ENCODE data around the gene GALNTL6. TPM values are rescaled to one million over a fixed set of nuclear protein-coding genes. Genes with fewer than 3 reads are reported as not detected.
"Not testable (repeated sequence)": the region's sequence is repeated elsewhere in the genome, so short reads cannot be mapped to it uniquely, and the experiment has no call there.

The GALNTL6 gene
- total RNA-seq, 2 donors from 2014 or later = 0.19 to 0.20 TPM

DNA sequence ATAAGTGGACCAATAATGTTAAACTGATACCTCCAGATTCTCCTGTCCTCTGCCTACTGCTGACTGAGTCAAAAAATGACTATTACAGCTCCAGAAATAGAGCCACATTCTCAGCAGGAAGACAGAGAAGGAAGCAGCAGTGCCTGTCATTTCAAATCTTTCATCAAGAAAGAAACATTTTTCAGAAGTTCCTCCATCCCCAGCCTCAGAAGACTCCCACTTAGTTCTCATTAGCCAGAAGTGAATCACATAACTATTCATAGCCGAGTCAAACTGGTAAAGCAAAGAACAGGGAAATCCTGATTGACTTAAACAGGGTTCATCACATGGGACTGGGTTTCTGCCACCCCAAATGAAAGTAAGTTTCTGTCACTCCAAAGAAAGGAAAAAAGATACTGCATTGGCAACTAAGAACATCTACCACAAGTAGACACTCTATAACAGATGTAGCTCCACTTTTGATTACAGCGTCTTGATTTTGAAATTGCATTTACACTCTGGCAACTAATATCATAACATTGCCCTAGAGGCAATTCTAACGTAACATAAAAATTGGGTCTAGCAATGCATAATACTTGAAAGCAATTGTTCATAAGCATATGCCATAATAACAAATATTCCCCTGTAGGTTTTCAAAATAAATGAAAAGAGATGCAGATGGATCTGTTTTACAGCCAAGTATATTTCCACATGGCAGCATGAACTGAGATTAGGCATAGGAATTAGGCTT, 599.8 kb downstream of the GALNTL6 start:
- H3K36me3 ChIP-seq = no peaks in the 10 kb centered on the region
- H3K27me3 ChIP-seq = no peaks in the 10 kb centered on the region
- H3K27ac ChIP-seq = no peak overlapping the region
- no peaks in the 10 kb centered on the region for H3K4me1 ChIP-seq
- no peak overlapping the region for H3K4me3 ChIP-seq
- no peaks in the 10 kb centered on the region for H3K9me3 ChIP-seq
- intact Hi-C loops (cut with DNase I) = no loop called here
- TF ChIP-seq, protein P1, sequence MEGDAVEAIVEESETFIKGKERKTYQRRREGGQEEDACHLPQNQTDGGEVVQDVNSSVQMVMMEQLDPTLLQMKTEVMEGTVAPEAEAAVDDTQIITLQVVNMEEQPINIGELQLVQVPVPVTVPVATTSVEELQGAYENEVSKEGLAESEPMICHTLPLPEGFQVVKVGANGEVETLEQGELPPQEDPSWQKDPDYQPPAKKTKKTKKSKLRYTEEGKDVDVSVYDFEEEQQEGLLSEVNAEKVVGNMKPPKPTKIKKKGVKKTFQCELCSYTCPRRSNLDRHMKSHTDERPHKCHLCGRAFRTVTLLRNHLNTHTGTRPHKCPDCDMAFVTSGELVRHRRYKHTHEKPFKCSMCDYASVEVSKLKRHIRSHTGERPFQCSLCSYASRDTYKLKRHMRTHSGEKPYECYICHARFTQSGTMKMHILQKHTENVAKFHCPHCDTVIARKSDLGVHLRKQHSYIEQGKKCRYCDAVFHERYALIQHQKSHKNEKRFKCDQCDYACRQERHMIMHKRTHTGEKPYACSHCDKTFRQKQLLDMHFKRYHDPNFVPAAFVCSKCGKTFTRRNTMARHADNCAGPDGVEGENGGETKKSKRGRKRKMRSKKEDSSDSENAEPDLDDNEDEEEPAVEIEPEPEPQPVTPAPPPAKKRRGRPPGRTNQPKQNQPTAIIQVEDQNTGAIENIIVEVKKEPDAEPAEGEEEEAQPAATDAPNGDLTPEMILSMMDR (IDR thresholded peaks at IDR 0.05) = no peak
- DNase-seq = no peak
- H3K9ac ChIP-seq (ENCODE audit: low read depth in 2 of 2, low read length in 2 of 2) = no peak overlapping the region

DNA sequence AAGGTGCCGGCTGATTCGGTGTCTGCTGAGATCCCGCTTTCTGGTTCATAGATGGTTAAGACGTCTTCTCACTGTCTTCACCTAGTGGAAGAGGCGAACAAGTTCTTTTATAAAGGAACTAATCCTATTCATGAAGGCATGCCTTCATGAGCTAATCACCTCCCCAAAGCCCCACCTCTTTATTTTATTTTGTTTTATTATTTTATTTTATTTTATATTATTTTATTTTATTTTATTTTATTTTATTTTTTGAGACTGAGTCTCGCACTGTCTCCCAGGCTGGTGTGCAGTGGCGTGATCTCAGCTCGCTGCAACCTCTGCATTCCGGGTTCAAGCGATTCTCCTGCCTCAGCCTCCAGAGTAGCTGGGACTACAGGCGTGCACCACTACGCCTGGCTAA, 615.8 kb downstream of the GALNTL6 start:
- H3K36me3 ChIP-seq; intact Hi-C loops (cut with DNase I); H3K4me1 ChIP-seq; H3K9ac ChIP-seq (ENCODE audit: low read depth in 2 of 2, low read length in 2 of 2); DNase-seq; H3K27ac ChIP-seq; H3K9me3 ChIP-seq; H3K4me3 ChIP-seq; H3K27me3 ChIP-seq: not testable (repeated sequence)

DNA sequence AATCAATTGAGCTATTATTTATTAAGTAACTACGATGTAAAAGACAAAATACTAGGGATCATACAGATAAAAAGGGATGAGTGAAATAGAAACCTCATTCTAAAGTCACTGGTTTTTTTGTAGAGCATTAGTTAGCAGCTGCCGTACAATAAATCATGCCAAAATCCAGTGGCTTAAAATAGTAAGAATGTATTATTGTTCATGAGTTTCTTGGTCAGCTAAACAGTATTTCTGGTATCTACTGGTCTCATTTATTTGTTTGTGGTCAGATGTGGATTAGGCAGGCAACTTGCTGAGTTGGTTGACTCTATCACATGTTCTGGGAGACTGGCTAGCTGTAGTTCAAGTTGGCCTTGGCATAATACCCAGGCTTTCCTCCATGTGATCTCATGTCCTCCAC, 667.3 kb downstream of the GALNTL6 start:
- Histone ChIP-seq H3K27ac (no peak overlapping the region), H3K27me3 (no peaks in the 10 kb centered on the region), H3K4me1 (no peaks in the 10 kb centered on the region), H3K9ac (ENCODE audit: low read depth in 2 of 2, low read length in 2 of 2) (no peak overlapping the region), H3K4me3 (no peak overlapping the region), H3K36me3 (no peaks in the 10 kb centered on the region), H3K9me3 (no peaks in the 10 kb centered on the region)
- no peak for DNase-seq
- intact Hi-C loops (cut with DNase I) = no loop called here
- TF ChIP-seq, protein P1 (IDR thresholded peaks at IDR 0.05) = no peak

DNA sequence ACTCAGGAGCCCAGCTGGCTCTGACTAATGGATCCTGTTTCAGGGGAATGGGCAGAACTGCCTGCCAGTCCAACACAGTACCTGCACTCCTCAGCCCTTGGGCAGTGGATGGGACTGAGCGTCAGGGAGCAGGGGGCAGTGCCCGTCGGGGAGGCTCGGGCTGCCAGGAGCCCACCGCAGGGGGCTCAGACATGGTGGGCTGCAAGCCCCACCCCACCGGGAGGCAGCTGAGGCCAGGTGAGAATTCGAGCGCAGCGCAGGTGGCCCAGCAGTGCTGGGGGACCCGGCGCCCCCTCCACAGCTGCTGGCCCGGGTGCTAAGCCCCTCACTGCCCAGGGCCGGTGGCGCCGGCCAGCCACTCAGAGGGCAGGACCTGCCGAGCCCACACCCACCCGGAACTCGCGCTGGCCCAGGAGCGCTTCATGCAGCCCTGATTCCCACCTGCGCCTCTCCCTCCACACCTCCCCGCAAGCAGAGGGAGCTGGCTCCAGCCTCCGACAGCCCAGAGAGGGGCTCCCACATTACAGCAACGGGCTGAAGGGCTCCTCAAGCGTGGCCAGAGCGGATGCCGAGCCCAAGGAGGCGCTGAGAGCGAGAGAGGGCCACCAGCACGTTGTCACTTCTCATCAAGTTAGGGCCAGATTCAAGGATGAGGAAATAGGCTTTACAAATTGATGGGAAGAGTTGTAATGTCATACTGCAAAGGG, 668.8 kb downstream of the GALNTL6 start:
- intact Hi-C loops (cut with DNase I) = no loop called here
- Histone ChIP-seq H3K9me3 (no peaks in the 10 kb centered on the region), H3K9ac (ENCODE audit: low read depth in 2 of 2, low read length in 2 of 2) (no peak overlapping the region), H3K4me3 (no peak overlapping the region), H3K27me3 (no peaks in the 10 kb centered on the region), H3K4me1 (no peaks in the 10 kb centered on the region), H3K27ac (no peak overlapping the region), H3K36me3 (no peaks in the 10 kb centered on the region)
- TF ChIP-seq, protein P1 (IDR thresholded peaks at IDR 0.05) = no peak
- DNase-seq = no peak

DNA sequence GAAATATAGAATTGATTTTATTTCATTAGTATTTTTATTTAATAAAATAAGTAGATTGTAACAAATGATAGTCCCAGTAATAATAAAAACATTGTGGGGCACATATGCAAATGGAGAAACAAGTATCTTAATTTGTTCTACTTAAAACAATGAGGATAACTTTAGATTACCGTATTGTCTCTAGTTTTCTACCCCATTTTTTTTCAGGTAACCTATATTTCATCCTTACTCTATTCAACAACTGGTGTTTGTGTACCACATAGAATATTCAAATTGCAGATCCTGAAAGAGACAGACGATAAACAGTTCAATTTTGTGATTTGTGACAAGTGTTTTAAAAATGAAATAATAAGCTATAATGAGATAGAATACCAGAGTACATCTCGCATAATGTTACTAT, 671.8 kb downstream of the GALNTL6 start:
- Histone ChIP-seq H3K4me3 (no peak overlapping the region), H3K9ac (ENCODE audit: low read depth in 2 of 2, low read length in 2 of 2) (no peak overlapping the region), H3K9me3 (no peaks in the 10 kb centered on the region), H3K27ac (no peak overlapping the region), H3K4me1 (no peaks in the 10 kb centered on the region), H3K36me3 (no peaks in the 10 kb centered on the region), H3K27me3 (no peaks in the 10 kb centered on the region)
- no peak for DNase-seq
- TF ChIP-seq, protein P1 (IDR thresholded peaks at IDR 0.05) = no peak
- intact Hi-C loops (cut with DNase I) = no loop called here

DNA sequence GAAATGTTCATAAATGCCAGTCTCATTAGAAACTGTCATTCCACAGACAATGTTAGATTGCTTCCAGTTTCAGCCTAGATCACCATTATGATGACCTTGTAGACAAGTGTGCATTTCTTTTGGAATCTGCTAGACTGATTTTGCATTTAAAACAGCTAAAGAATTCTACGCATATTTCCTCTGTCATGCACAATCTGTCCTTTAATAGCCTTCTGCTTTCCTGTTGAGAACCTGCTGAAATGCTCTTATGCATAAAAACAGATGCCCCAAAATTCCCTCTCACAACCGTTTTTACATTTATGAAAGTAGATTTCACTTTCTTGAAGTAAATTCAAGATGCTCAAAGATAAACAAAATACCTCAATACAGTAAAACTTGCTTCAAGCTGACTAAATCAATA, 673.3 kb downstream of the GALNTL6 start:
- Histone ChIP-seq H3K36me3 (no peaks in the 10 kb centered on the region), H3K27me3 (no peaks in the 10 kb centered on the region), H3K4me1 (no peaks in the 10 kb centered on the region), H3K9me3 (no peaks in the 10 kb centered on the region), H3K4me3 (no peak overlapping the region), H3K9ac (ENCODE audit: low read depth in 2 of 2, low read length in 2 of 2) (no peak overlapping the region), H3K27ac (no peak overlapping the region)
- no peak for DNase-seq
- TF ChIP-seq, protein P1 (IDR thresholded peaks at IDR 0.05) = no peak
- intact Hi-C loops (cut with DNase I) = no loop called here
